GM12892 (cell line): ENCODE data around the gene XRN1.

Experiments used
- DNase-seq: peaks from one replicate; pipeline ENCODE4 v3.0.0; 2011; ENCODE audit not compliant: insufficient read length
- FAIRE-seq: peaks from 2 replicates; lab custom pipeline; 2011; peaks lifted over from hg19 to GRCh38; lab: Jason Lieb, UNC
- POLR2A ChIP-seq: IDR thresholded peaks from 2 replicates; pipeline ENCODE4 v1.6.1; 2011; ENCODE audit warnings: low read depth, low read length, control low read depth
- POLR2AphosphoS5 ChIP-seq: IDR thresholded peaks from 2 replicates; pipeline ENCODE4 v1.6.1; 2011; ENCODE audit warnings: low read depth, low read length, control low read depth
- TAF1 ChIP-seq: IDR thresholded peaks from 2 replicates; pipeline ENCODE4 v1.6.1; 2011; ENCODE audit warnings: low read depth, mild to moderate bottlenecking, control low read depth, low read length, borderline replicate concordance

The XRN1 gene

DNA sequence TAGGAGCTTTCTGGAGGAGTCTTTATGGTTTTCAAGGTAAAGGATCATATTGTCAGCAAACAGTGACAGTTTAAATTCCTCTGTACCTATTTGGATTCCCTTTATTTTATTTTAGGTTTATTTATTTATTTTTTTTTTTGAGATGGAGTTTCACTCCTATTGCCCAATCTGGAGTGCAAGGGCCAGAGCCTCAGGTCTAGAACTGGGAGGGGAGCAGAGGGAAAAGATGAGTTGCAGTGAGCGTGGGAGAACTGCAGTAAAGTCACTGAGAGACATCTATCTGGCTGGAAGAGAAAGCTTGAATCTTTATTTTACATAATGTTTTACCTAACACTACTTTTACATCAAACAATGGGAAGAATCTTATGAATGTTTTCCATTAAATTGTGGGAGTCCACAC, 172.9 kb downstream of the XRN1 start:
- no peak for DNase-seq
- no peak for FAIRE-seq
- TF ChIP-seq POLR2A (no peak), POLR2AphosphoS5 (no peak), TAF1 (no peak)

DNA sequence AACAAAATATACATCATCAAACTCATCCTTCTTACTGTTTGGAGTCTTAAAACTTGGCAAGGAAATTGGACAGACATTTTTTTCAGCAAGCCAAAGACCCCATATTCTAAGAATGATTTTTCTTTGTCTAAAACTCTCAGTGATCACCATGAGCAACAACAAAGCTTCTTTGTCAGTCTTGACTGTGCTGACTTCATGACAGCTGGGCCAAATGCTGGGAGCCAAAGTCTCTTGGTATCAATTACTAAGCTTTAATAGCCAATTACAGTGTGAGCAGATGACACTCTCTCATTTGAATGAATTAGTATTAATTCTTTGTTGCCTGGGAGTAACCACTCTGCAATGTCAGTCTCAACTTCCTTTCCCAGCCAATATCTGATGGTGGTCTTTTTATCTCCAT, 174.3 kb downstream of the XRN1 start:
- no peak for DNase-seq
- FAIRE-seq, result no peak
- no peak for TF ChIP-seq POLR2A
- TF ChIP-seq TAF1, result no peak
- TF ChIP-seq POLR2AphosphoS5, result no peak

DNA sequence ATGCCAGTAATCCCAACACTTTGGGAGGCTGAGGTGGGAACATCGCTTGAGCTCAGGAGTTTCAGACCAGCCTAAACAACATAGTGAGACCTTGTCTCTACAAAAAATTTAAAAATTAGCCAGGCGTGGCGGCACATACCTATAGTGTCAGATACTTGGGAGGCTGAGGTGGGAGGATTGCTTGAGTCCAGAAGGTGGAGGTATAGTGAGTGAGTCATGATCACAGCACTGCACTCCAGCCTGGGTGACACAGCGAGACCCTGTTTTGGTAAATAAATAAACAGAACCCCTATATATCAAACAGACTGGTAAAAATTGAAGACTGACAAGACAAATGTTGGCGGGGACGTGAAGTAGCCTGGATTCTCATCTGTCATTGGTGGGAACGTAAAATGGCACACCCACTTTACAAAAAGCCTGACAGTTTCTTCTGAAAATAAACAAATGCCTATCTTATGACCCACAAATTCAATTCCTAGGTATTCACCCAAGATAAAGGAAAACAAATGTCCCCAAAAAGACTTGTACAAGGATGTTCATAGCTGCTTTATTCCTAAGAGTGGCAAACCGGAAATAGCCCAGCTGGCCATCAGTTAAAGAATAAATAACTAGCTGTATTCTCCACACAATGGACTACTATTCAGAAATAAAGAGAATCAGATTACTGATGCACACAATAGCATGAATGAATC, 175.5 kb downstream of the XRN1 start:
- TF ChIP-seq POLR2AphosphoS5 (no peak), POLR2A (no peak), TAF1 (no peak)
- FAIRE-seq, result no peak
- no peak for DNase-seq

DNA sequence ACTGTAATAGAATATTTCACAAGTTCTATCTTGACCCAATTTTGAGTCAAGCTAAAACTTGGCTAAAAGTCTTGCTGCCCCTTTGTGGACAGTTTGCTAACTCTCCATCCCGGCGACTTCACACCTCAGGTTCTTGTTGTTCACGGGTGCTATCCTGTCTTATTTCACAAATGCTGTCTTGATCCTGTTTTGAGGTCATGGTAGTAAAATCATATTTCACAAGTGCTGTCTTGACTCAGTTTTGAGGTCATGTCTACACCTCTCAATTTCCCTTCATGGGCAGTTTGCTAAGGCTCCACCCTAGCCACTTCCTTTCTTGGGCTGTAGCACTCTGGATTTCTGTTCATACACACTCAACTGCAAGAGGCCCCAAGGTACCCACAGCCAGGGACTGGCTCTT, 177.4 kb downstream of the XRN1 start:
- DNase-seq, result no peak
- TF ChIP-seq POLR2AphosphoS5, result no peak
- no peak for TF ChIP-seq TAF1
- TF ChIP-seq POLR2A, result no peak
- no peak for FAIRE-seq

DNA sequence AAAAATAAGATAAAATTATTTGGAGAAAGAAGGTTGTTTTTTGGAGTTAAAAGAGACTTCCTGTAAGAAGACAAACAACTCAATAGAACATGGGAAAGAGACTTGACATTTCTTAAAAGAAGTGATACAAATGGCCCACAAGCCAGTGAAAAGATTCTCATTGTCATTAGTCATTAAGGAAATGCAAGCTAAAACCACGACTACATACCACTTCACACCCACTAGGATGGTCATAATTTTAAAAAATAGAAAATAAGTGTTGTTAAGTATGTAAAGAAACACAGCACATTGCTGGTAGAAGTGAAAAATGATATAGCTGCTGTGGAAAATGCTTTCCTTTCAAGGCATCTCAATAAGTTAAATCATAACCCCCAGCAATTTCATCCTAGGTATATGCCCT, 178.1 kb downstream of the XRN1 start:
- FAIRE-seq, result no peak
- TF ChIP-seq POLR2AphosphoS5 (no peak), TAF1 (no peak), POLR2A (no peak)
- no peak for DNase-seq

DNA sequence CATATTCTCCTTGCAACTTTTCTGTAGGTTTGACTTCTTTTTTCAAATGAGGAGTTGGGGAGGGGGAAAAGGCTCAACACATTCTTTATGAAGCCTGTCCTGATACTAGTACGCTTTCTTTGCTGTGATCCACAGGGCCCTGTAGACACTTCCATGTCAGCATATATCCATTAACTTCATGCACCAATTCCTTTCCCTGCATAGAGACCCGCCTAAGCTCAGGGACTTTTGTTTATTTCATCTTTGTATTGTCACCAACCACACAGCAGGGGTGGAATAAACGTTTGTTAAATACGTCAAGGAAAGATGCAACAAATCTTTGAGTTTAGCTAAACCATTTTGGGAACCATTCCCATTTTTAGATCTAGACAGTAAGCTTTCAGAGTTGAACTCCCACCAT, 179.4 kb downstream of the XRN1 start:
- DNase-seq, result no peak
- no peak for TF ChIP-seq POLR2A
- no peak for TF ChIP-seq POLR2AphosphoS5
- TF ChIP-seq TAF1, result no peak
- FAIRE-seq, result no peak

DNA sequence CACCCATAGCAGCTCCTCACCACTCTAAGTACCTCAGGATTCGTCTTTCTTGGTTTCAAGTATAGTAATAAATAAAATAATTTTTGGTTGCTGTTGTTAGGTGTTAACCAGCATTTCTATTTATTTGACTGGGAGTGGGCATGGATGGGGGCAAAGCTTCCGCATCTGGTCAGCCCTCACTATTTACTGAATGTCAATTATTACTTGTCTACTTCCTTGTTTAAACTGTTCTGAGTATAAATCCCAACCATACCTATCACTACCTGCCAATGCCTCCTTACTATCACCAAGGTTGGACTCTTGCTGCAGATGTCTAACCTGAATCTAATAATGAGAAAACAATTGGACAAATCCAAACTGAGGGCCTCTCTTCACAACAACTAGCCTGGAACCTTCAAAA, 180.6 kb downstream of the XRN1 start:
- DNase-seq, result no peak
- no peak for FAIRE-seq
- no peak for TF ChIP-seq POLR2AphosphoS5
- no peak for TF ChIP-seq TAF1
- no peak for TF ChIP-seq POLR2A

DNA sequence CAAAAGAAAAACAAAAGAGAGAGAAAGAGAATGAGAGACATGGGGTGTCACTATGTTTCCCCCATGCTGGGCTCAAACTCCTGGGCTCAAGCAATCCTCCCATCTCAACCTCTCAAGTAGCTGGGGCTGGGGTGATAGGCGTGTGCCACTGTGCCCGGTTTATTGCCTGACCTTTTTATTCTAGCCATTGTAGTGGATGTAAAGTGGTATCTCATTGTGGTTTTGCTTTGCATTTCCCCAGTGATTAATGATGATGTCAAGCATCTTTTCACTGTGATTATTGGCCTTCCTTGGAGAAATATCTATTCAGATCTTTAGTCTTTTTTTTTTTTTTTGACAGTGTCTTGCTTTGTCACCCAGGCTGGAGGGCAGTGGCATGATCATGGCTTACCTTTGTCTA, 184.7 kb downstream of the XRN1 start:
- DNase-seq, result no peak
- TF ChIP-seq POLR2A (no peak), POLR2AphosphoS5 (no peak)
- no peak for FAIRE-seq

DNA sequence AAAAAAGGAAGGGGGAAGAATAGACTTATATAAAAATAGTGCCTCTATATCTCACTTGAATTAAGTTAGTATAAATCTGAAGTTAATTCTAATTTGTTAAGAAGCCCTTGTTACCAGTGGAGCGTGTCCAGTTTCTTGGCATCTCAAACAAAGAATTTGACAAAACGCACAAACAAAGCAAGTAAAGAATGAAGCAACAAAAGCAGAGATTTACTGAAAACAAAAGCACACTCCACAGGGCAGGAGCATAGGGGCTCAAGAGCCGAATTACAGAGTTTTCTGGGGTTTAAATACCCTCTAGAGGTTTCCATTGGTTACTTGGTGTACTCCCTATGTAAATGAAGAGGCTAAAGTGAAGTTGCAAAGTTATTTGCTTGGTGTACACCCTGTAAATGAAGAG, 188.5 kb downstream of the XRN1 start:
- no peak for DNase-seq
- FAIRE-seq, result no peak
- no peak for TF ChIP-seq POLR2A
- no peak for TF ChIP-seq POLR2AphosphoS5
- TF ChIP-seq TAF1, result no peak

DNA sequence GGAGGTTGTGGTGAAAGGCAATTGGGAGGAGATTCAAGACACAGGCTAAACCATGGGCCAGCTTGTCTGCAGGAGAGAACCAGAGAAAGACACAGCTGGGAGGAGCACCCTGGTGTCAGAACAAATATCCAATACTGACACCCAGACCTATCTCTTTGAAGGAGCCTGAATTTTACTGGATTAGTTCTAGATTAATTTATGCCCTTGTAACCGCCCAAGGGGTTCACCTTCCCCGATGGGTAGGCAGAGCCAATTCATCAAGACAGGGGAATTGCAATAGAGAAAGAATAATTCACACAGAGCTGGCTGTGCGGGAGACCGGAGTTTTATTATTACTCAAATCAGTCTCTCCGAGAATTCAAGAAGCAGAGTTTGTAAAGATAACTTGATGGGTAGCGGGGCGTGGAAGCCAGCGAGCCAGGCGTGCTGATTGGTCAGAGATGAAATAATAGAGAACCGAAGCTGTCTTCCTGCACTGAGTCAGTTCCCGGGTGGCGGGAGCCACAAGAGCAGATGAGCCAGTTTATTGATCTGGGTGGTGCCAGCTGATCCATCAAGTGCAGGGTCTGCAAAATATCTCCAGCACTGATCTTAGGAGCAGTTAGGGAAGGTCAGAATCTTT, 191.0 kb downstream of the XRN1 start:
- no peak for DNase-seq
- no peak for FAIRE-seq
- TF ChIP-seq POLR2A (no peak), POLR2AphosphoS5 (no peak), TAF1 (no peak)
